ENCODE measurements around the gene DCP1A.

Gene DCP1A

GRCh38 chr3:53346922-53347260 lies 452 bp downstream of the DCP1A start:
- TF ChIP-seq CTCF (conservative IDR thresholded peaks at IDR 0.05; ENCODE audit: low read length), result no peak
- no peak for DNase-seq (ENCODE audit: low read depth)
- H3K4me3 ChIP-seq (ENCODE audit: low read length), result peak overlapping the region; percentile 96

- TF ChIP-seq CTCF (conservative IDR thresholded peaks at IDR 0.05; ENCODE audit: low read length), result no peak
- no peak for DNase-seq (ENCODE audit: low read depth)
- H3K4me3 ChIP-seq (ENCODE audit: low read length), result peak overlapping the region; percentile 96
These were observed 829 bp downstream of the DCP1A start for GRCh38 chr3:53346514-53346913.

GRCh38 chr3:53342353-53342752 lies 5.0 kb downstream of the DCP1A start:
- H3K4me3 ChIP-seq (ENCODE audit: low read length), result no peak overlapping the region
- DNase-seq (ENCODE audit: low read depth), result no peak
- TF ChIP-seq CTCF (conservative IDR thresholded peaks at IDR 0.05; ENCODE audit: low read length), result no peak

DNA sequence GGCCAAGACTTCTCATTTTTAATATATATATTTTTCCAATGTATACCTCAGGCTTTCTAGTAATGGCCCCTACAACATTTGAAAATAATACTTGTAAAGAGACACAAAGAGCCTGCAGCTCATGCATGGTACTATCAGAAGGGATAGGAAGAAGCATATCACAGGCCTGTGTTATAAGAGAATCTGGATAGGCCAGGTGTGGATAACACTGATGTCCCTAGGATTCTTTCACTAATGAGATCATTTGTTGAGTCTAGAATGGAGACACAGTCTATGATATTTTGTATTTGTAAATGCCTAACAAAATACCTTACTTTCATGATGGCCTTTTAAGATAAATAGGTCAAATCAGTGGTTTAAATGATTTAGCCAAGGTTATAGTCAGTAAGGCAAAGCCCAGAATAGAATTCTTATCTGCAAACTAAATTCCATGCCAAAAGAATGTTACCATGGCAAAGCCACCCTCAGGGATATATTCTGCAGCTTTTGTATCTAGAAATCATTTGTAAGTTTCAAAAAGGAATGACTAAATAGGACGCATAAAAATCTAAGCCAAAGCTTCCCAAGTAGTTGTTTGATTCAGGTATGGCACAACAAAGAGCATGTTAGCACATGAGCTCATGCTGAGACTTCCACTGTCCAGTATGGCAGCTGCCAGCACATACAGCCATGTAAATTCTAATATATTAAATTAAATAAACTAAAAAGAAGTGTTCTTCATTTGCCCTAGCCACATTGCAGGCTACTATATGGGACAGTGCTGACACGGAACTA lies 10.0 kb downstream of the DCP1A start:
- no peak overlapping the region for H3K4me3 ChIP-seq (ENCODE audit: low read length)
- no peak for DNase-seq (ENCODE audit: low read depth)
- TF ChIP-seq CTCF (conservative IDR thresholded peaks at IDR 0.05; ENCODE audit: low read length), result no peak

DNA sequence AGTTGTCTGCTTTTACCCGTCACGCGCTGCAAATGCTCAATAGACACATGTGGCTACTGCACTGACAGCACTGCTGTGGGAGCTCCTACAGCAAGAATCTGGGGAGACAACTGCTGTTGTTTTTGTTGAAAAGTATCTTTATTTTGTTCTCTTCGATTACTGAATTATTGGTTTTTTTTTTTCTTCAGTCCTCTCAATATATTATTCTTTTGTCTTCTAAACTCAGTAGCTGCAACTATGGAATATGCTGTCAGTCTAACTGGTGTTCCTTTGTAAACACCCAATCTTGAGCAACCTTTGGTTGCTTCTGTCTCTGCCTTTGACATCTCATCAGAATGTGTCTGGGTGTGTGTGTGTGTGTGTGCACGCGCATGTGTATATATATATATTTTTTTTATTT lies 12.6 kb downstream of the DCP1A start:
- H3K4me3 ChIP-seq (ENCODE audit: low read length), result no peak overlapping the region
- no peak for TF ChIP-seq CTCF (conservative IDR thresholded peaks at IDR 0.05; ENCODE audit: low read length)
- DNase-seq (ENCODE audit: low read depth), result no peak

- H3K4me3 ChIP-seq (ENCODE audit: low read length), result no peak overlapping the region
- no peak for TF ChIP-seq CTCF (conservative IDR thresholded peaks at IDR 0.05; ENCODE audit: low read length)
- no peak for DNase-seq (ENCODE audit: low read depth)
These were observed 15.5 kb downstream of the DCP1A start for GRCh38 chr3:53331871-53332270.

- DNase-seq (ENCODE audit: low read depth), result no peak
- no peak for TF ChIP-seq CTCF (conservative IDR thresholded peaks at IDR 0.05; ENCODE audit: low read length)
- no peak overlapping the region for H3K4me3 ChIP-seq (ENCODE audit: low read length)
These were observed 17.4 kb downstream of the DCP1A start for GRCh38 chr3:53329897-53330296.
